ENCODE data around the gene NOP16.
A peak's percentile ranks its signal among the peaks of the same experiment; 100 is the strongest.

NOP16 gene

DNA sequence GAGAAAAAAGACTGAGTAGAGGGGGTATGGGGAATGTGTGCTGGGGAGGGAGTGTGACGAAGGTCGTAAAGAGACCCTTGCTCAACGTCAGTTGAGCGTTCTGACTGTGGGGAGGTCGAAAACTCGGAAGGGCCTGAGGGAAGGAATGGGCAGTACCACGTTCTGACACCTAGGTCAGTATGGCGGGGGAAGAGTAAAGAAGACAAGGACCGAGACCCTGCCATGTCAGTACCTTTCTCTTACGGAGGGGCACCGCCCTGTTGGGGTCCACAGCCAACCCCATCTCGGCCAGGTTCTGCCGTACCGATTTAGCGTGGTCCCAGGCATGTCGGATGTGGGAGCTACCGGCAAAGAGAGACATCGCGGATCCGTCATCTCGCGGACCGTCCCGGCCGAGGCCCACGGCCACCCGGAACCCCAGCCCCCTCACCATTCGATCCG lies 375 bp downstream of the NOP16 start:
- peaks cover 36% of the 10 kb centered on the region for H3K36me3 ChIP-seq (ENCODE audit: control insufficient read depth, insufficient read depth, low read length)
- peaks cover 10% of the 10 kb centered on the region for H3K4me1 ChIP-seq (ENCODE audit: control insufficient read depth, insufficient read depth, low read length, poor library complexity, severe bottlenecking)
- H3K9me3 ChIP-seq (ENCODE audit: control insufficient read depth, low read length) = no peaks in the 10 kb centered on the region
- no peaks in the 10 kb centered on the region for H3K27me3 ChIP-seq (replicated peaks; ENCODE audit: control insufficient read depth, insufficient read depth, low read length, poor library complexity, severe bottlenecking)
- peak overlapping the region; percentile 93 for H3K4me3 ChIP-seq (ENCODE audit: insufficient read depth, low read depth, low read length, poor library complexity, severe bottlenecking)
- no peak for DNase-seq
- peak overlapping the region; percentile 97 for H3K27ac ChIP-seq (ENCODE audit: insufficient read depth, low read length, poor library complexity, severe bottlenecking)

DNA sequence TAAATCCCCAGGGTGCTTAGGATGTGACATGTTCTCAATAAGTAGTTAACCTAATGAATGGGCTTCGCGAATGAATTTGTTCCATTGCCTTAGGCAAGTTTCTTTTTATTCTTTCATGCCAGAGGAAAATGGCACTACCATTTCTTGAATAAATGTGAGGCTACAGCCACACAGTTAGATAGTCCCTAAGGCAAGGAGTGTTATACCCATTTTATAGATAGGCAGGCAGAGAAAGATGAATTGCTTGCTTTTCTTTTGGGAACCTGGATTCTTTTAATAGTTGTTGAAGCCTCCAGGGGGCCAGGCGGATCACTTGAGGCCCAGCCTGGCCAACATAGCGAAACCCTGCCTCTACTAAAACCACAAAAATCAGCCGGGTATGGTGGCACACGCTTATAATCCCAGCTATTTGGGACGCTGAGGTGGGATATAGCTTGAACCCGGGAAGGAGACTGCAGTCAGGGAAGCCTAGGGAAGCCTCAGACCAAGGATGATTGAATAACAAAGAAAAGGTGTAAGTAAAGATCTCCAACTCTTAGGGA lies 943 bp downstream of the NOP16 start:
- no peaks in the 10 kb centered on the region for H3K9me3 ChIP-seq (ENCODE audit: control insufficient read depth, low read length)
- H3K4me1 ChIP-seq (ENCODE audit: control insufficient read depth, insufficient read depth, low read length, poor library complexity, severe bottlenecking) = peaks cover 10% of the 10 kb centered on the region
- H3K4me3 ChIP-seq (ENCODE audit: insufficient read depth, low read depth, low read length, poor library complexity, severe bottlenecking) = peak overlapping the region; percentile 93
- DNase-seq = no peak
- peak overlapping the region; percentile 97 for H3K27ac ChIP-seq (ENCODE audit: insufficient read depth, low read length, poor library complexity, severe bottlenecking)
- no peaks in the 10 kb centered on the region for H3K27me3 ChIP-seq (replicated peaks; ENCODE audit: control insufficient read depth, insufficient read depth, low read length, poor library complexity, severe bottlenecking)
- H3K36me3 ChIP-seq (ENCODE audit: control insufficient read depth, insufficient read depth, low read length) = peaks cover 41% of the 10 kb centered on the region

DNA sequence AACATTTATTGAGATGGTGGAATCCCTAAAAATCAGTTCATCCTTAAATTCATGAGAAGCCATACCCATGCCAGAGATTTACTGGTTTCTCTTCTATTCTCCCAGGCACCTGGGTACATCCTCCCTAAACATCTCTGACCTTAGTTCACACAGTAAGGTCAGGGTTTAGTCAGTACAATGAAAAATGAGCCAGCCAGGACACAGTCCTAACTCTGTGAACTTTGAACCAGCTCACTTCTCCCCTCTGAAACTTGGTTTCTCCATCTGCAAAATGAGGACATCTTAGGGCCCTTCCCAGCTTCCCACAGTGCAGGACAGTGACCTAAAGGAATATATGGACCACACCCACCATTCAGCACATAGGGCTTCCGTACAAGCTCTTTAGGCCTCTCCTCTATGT lies 1.9 kb downstream of the NOP16 start:
- peaks cover 51% of the 10 kb centered on the region for H3K36me3 ChIP-seq (ENCODE audit: control insufficient read depth, insufficient read depth, low read length)
- H3K4me3 ChIP-seq (ENCODE audit: insufficient read depth, low read depth, low read length, poor library complexity, severe bottlenecking) = no peak overlapping the region
- no peak for DNase-seq
- H3K9me3 ChIP-seq (ENCODE audit: control insufficient read depth, low read length) = no peaks in the 10 kb centered on the region
- no peak overlapping the region for H3K27ac ChIP-seq (ENCODE audit: insufficient read depth, low read length, poor library complexity, severe bottlenecking)
- no peaks in the 10 kb centered on the region for H3K27me3 ChIP-seq (replicated peaks; ENCODE audit: control insufficient read depth, insufficient read depth, low read length, poor library complexity, severe bottlenecking)
- H3K4me1 ChIP-seq (ENCODE audit: control insufficient read depth, insufficient read depth, low read length, poor library complexity, severe bottlenecking) = peaks cover 10% of the 10 kb centered on the region

- DNase-seq = no peak
- Histone ChIP-seq H3K36me3 (ENCODE audit: control insufficient read depth, insufficient read depth, low read length) (peaks cover 51% of the 10 kb centered on the region), H3K4me1 (ENCODE audit: control insufficient read depth, insufficient read depth, low read length, poor library complexity, severe bottlenecking) (peaks cover 10% of the 10 kb centered on the region), H3K4me3 (ENCODE audit: insufficient read depth, low read depth, low read length, poor library complexity, severe bottlenecking) (no peak overlapping the region), H3K27ac (ENCODE audit: insufficient read depth, low read length, poor library complexity, severe bottlenecking) (no peak overlapping the region), H3K27me3 (replicated peaks; ENCODE audit: control insufficient read depth, insufficient read depth, low read length, poor library complexity, severe bottlenecking) (no peaks in the 10 kb centered on the region), H3K9me3 (ENCODE audit: control insufficient read depth, low read length) (no peaks in the 10 kb centered on the region)
Measured at GRCh38 chr5:176384991-176385390, 3.4 kb downstream of the NOP16 start.

DNA sequence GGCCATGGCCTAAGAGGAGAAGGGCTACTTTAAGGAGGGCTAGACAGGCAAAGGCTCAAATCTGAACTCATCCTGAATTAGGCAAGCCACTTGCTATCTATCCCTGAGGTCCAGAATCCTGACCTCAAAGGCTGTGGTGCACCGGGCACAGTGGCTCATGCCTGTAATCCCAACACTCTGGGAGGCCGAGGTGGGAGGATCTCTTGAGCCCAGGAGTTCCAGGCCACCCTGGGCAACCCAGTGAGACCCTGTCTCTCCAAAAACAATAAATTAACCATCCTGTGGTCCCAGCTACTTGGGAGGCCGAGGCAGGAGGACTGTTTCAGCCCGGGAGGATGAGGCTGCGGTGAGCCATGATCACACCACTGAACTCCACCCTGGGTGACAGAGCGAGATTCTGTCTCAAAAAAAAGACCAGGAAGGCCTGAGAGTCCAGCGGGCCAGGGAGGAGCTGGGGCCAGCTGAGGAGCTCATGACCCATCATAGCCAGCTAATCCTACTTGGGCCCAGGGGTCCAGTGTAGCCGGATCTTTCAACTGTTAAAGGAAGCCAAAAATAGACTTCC lies 4.0 kb downstream of the NOP16 start:
- Histone ChIP-seq H3K4me1 (ENCODE audit: control insufficient read depth, insufficient read depth, low read length, poor library complexity, severe bottlenecking) (peaks cover 7% of the 10 kb centered on the region), H3K36me3 (ENCODE audit: control insufficient read depth, insufficient read depth, low read length) (peaks cover 51% of the 10 kb centered on the region), H3K27me3 (replicated peaks; ENCODE audit: control insufficient read depth, insufficient read depth, low read length, poor library complexity, severe bottlenecking) (no peaks in the 10 kb centered on the region), H3K27ac (ENCODE audit: insufficient read depth, low read length, poor library complexity, severe bottlenecking) (no peak overlapping the region), H3K9me3 (ENCODE audit: control insufficient read depth, low read length) (no peaks in the 10 kb centered on the region), H3K4me3 (ENCODE audit: insufficient read depth, low read depth, low read length, poor library complexity, severe bottlenecking) (no peak overlapping the region)
- DNase-seq = no peak

DNA sequence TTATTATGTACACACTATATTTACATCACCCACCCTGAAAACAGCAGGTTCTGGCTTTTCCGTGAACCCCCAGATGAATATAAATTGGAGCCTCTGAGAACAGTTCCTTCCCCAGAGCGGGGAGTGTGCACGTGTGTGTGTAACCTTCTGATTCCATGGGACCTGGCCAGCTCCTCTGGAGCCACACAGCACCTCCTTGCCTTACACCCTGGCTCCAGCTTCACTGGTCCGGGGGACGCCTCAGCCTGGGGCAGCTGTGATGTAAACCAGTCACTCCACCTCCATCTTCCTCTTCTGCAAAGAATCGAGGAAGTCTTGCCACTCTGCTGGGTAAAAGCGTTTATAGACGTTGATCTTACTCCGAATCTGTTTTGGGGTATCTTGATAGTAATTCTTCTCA lies 4.4 kb downstream of the NOP16 start:
- Histone ChIP-seq H3K9me3 (ENCODE audit: control insufficient read depth, low read length) (no peaks in the 10 kb centered on the region), H3K4me1 (ENCODE audit: control insufficient read depth, insufficient read depth, low read length, poor library complexity, severe bottlenecking) (peaks cover 7% of the 10 kb centered on the region), H3K36me3 (ENCODE audit: control insufficient read depth, insufficient read depth, low read length) (peaks cover 51% of the 10 kb centered on the region), H3K4me3 (ENCODE audit: insufficient read depth, low read depth, low read length, poor library complexity, severe bottlenecking) (no peak overlapping the region), H3K27me3 (replicated peaks; ENCODE audit: control insufficient read depth, insufficient read depth, low read length, poor library complexity, severe bottlenecking) (no peaks in the 10 kb centered on the region), H3K27ac (ENCODE audit: insufficient read depth, low read length, poor library complexity, severe bottlenecking) (no peak overlapping the region)
- no peak for DNase-seq

GRCh38 chr5:176383248-176383905 lies 5.0 kb downstream of the NOP16 start:
- Histone ChIP-seq H3K36me3 (ENCODE audit: control insufficient read depth, insufficient read depth, low read length) (peaks cover 51% of the 10 kb centered on the region), H3K9me3 (ENCODE audit: control insufficient read depth, low read length) (no peaks in the 10 kb centered on the region), H3K4me1 (ENCODE audit: control insufficient read depth, insufficient read depth, low read length, poor library complexity, severe bottlenecking) (peaks cover 7% of the 10 kb centered on the region), H3K27ac (ENCODE audit: insufficient read depth, low read length, poor library complexity, severe bottlenecking) (no peak overlapping the region), H3K27me3 (replicated peaks; ENCODE audit: control insufficient read depth, insufficient read depth, low read length, poor library complexity, severe bottlenecking) (no peaks in the 10 kb centered on the region), H3K4me3 (ENCODE audit: insufficient read depth, low read depth, low read length, poor library complexity, severe bottlenecking) (no peak overlapping the region)
- DNase-seq = no peak

- no peak for DNase-seq
- H3K27me3 ChIP-seq (replicated peaks; ENCODE audit: control insufficient read depth, insufficient read depth, low read length, poor library complexity, severe bottlenecking) = no peaks in the 10 kb centered on the region
- peaks cover 3% of the 10 kb centered on the region for H3K4me1 ChIP-seq (ENCODE audit: control insufficient read depth, insufficient read depth, low read length, poor library complexity, severe bottlenecking)
- peaks cover 51% of the 10 kb centered on the region for H3K36me3 ChIP-seq (ENCODE audit: control insufficient read depth, insufficient read depth, low read length)
- no peak overlapping the region for H3K4me3 ChIP-seq (ENCODE audit: insufficient read depth, low read depth, low read length, poor library complexity, severe bottlenecking)
- H3K27ac ChIP-seq (ENCODE audit: insufficient read depth, low read length, poor library complexity, severe bottlenecking) = no peak overlapping the region
- H3K9me3 ChIP-seq (ENCODE audit: control insufficient read depth, low read length) = no peaks in the 10 kb centered on the region
Measured at GRCh38 chr5:176382721-176383120, 5.7 kb downstream of the NOP16 start.

- peaks cover 51% of the 10 kb centered on the region for H3K36me3 ChIP-seq (ENCODE audit: control insufficient read depth, insufficient read depth, low read length)
- no peaks in the 10 kb centered on the region for H3K27me3 ChIP-seq (replicated peaks; ENCODE audit: control insufficient read depth, insufficient read depth, low read length, poor library complexity, severe bottlenecking)
- no peak for DNase-seq
- no peaks in the 10 kb centered on the region for H3K9me3 ChIP-seq (ENCODE audit: control insufficient read depth, low read length)
- no peaks in the 10 kb centered on the region for H3K4me1 ChIP-seq (ENCODE audit: control insufficient read depth, insufficient read depth, low read length, poor library complexity, severe bottlenecking)
- H3K4me3 ChIP-seq (ENCODE audit: insufficient read depth, low read depth, low read length, poor library complexity, severe bottlenecking) = no peak overlapping the region
- no peak overlapping the region for H3K27ac ChIP-seq (ENCODE audit: insufficient read depth, low read length, poor library complexity, severe bottlenecking)
Measured at GRCh38 chr5:176381979-176382378, 6.4 kb downstream of the NOP16 start.

GRCh38 chr5:176381423-176381822 lies 7.0 kb downstream of the NOP16 start:
- no peaks in the 10 kb centered on the region for H3K4me1 ChIP-seq (ENCODE audit: control insufficient read depth, insufficient read depth, low read length, poor library complexity, severe bottlenecking)
- H3K9me3 ChIP-seq (ENCODE audit: control insufficient read depth, low read length) = no peaks in the 10 kb centered on the region
- no peaks in the 10 kb centered on the region for H3K27me3 ChIP-seq (replicated peaks; ENCODE audit: control insufficient read depth, insufficient read depth, low read length, poor library complexity, severe bottlenecking)
- no peak for DNase-seq
- peaks cover 48% of the 10 kb centered on the region for H3K36me3 ChIP-seq (ENCODE audit: control insufficient read depth, insufficient read depth, low read length)
- H3K27ac ChIP-seq (ENCODE audit: insufficient read depth, low read length, poor library complexity, severe bottlenecking) = no peak overlapping the region
- H3K4me3 ChIP-seq (ENCODE audit: insufficient read depth, low read depth, low read length, poor library complexity, severe bottlenecking) = no peak overlapping the region
